ENCODE results near the gene GRID1.

Gene GRID1

DNA sequence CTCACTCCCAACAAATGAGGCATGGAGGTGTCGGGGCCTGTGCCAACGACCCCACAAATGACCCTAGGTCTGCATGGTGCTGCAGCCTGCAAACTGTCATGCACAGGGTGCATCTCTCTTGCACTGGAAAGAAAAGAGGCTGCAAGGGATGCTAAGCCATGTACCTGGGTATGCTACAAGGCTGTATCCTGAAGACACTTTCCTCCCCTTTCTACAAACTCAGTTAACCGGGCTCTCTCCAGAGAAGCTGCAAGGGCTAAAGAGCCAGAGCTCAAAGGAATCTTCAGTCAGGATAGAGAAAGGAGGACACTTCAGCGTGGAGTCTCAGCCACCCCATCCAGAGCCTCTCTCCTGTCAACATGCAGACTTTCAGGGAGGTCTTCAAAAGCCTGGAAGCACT is 449.0 kb downstream of the GRID1 start:
- no peaks in the 10 kb centered on the region for H3K36me3 ChIP-seq
- TF ChIP-seq CTCF (IDR thresholded peaks at IDR 0.05) = no peak
- no peaks in the 10 kb centered on the region for H3K9me3 ChIP-seq
- no peak overlapping the region for H3K27ac ChIP-seq
- H3K27me3 ChIP-seq = no peaks in the 10 kb centered on the region
- no peaks in the 10 kb centered on the region for H3K4me1 ChIP-seq (ENCODE audit: control insufficient read depth in 1 of 2, insufficient read depth in 1 of 2, low read depth in 1 of 2, low read length in 1 of 2)
- H3K4me3 ChIP-seq (ENCODE audit: low read depth in 1 of 2, low read length in 1 of 2) = no peak overlapping the region

DNA sequence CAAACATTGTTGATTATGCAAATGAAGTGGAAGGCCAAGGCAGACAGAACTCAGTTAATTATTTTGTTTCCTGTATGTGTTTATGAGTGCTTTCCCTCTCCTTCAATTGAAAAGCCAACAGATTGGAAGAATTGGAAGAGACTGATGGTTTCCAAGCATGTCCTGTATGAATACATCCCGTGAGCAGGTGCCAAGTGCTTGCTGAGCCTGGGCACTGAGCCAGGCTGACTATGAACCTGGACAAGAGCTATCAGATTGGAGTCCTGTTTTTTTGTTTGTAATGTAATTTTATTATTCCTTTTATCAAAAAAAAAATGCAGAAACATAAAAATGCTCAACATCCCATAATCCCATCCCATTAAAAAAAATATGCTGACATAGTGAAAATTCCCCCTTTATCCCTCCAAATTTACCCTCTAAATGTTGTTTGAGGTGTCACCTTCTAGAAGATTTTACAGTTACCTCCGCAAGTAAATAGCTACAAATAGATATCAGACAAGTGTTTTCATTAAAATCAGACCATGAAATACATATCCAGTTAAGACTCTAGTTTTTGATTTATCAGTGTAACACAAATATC is 449.5 kb downstream of the GRID1 start:
- TF ChIP-seq CTCF (IDR thresholded peaks at IDR 0.05) = no peak
- Histone ChIP-seq H3K27ac (no peak overlapping the region), H3K9me3 (no peaks in the 10 kb centered on the region), H3K27me3 (no peaks in the 10 kb centered on the region), H3K36me3 (no peaks in the 10 kb centered on the region), H3K4me3 (ENCODE audit: low read depth in 1 of 2, low read length in 1 of 2) (no peak overlapping the region), H3K4me1 (ENCODE audit: control insufficient read depth in 1 of 2, insufficient read depth in 1 of 2, low read depth in 1 of 2, low read length in 1 of 2) (no peaks in the 10 kb centered on the region)

- H3K9me3 ChIP-seq = no peaks in the 10 kb centered on the region
Measured at GRCh38 chr10:85916286-85916685, 450.3 kb downstream of the GRID1 start.

DNA sequence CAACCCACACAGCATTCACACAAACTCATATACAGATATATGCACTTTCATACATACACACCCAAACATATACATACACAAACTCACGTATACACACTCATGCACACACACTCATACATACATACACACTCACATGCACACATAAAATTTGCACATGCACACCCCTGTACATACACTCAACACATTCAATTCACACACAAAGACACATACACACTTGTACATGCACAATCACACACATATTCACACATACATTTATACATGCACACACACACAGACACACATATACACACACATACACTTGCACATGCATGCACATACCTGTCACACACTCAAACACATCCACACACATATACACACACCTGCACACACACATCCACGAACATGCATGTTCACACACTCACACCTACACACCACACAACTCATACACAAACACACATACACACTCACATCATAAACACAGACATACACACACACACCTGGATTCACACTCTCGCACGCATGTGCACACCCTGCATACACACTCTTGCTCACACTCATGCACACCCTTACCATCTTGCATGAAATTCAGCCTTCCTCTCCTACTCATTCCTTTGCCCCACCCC is 451.2 kb downstream of the GRID1 start:
- H3K36me3 ChIP-seq = no peaks in the 10 kb centered on the region
- H3K4me1 ChIP-seq (ENCODE audit: control insufficient read depth in 1 of 2, insufficient read depth in 1 of 2, low read depth in 1 of 2, low read length in 1 of 2) = no peaks in the 10 kb centered on the region
- H3K27ac ChIP-seq = no peak overlapping the region
- no peaks in the 10 kb centered on the region for H3K27me3 ChIP-seq
- H3K4me3 ChIP-seq (ENCODE audit: low read depth in 1 of 2, low read length in 1 of 2) = no peak overlapping the region
- no peak for TF ChIP-seq CTCF (IDR thresholded peaks at IDR 0.05)
- H3K9me3 ChIP-seq = no peaks in the 10 kb centered on the region

More at GRCh38 chr10:85916286-85916685, 450.3 kb downstream of the GRID1 start:
- Histone ChIP-seq H3K4me3 (ENCODE audit: low read depth in 1 of 2, low read length in 1 of 2) (no peak overlapping the region), H3K27ac (no peak overlapping the region), H3K27me3 (no peaks in the 10 kb centered on the region), H3K36me3 (no peaks in the 10 kb centered on the region), H3K4me1 (ENCODE audit: control insufficient read depth in 1 of 2, insufficient read depth in 1 of 2, low read depth in 1 of 2, low read length in 1 of 2) (no peaks in the 10 kb centered on the region)
- no peak for TF ChIP-seq CTCF (IDR thresholded peaks at IDR 0.05)

GRCh38 chr10:85914720-85915119 is 451.9 kb downstream of the GRID1 start:
- no peak overlapping the region for H3K27ac ChIP-seq
- H3K4me1 ChIP-seq (ENCODE audit: control insufficient read depth in 1 of 2, insufficient read depth in 1 of 2, low read depth in 1 of 2, low read length in 1 of 2) = no peaks in the 10 kb centered on the region
- H3K4me3 ChIP-seq (ENCODE audit: low read depth in 1 of 2, low read length in 1 of 2) = no peak overlapping the region
- H3K9me3 ChIP-seq = no peaks in the 10 kb centered on the region
- no peaks in the 10 kb centered on the region for H3K36me3 ChIP-seq
- no peaks in the 10 kb centered on the region for H3K27me3 ChIP-seq
- no peak for TF ChIP-seq CTCF (IDR thresholded peaks at IDR 0.05)
